MM.1S (cell line): Measurements from ENCODE around the gene MVK.

ENCODE experiments used
- DNase-seq: peaks from one replicate; pipeline ENCODE4 v3.0.0-alpha.2; 2015
- H2AFZ ChIP-seq: fragments of 300-600 bp; sonication (generic); 2 replicates; pipeline ENCODE4 v1.6.0; 2016; ENCODE audit warnings: antibody characterized with exemption, low read length
- H3F3A ChIP-seq: fragments of 300-600 bp; sonication (generic); 2 replicates; pipeline ENCODE4 v1.6.1; 2016; ENCODE audit warnings: mild to moderate bottlenecking, antibody characterized with exemption, low read length, moderate library complexity, mixed read lengths; ENCODE audit not compliant: insufficient read depth
- H3K27ac ChIP-seq: fragments of 300-600 bp; sonication (generic); 2 replicates; pipeline ENCODE4 v1.5.1; 2016; ENCODE audit warnings: mild to moderate bottlenecking, low read length
- H3K27me3 ChIP-seq: fragments of 300-600 bp; sonication (generic); replicated peaks from 2 replicates; pipeline ENCODE4 v1.6.0; 2016; ENCODE audit warnings: low read length; ENCODE audit not compliant: insufficient read depth
- H3K36me3 ChIP-seq: fragments of 300-600 bp; sonication (generic); replicated peaks from 2 replicates; pipeline ENCODE4 v1.6.1; 2016; ENCODE audit warnings: mild to moderate bottlenecking, low read length, mixed read lengths; ENCODE audit not compliant: insufficient read depth
- H3K4me1 ChIP-seq: fragments of 300-600 bp; sonication (generic); 2 replicates; pipeline ENCODE4 v1.6.1; 2016; ENCODE audit warnings: low read length, mixed read lengths
- H3K4me2 ChIP-seq: fragments of 300-600 bp; sonication (generic); 2 replicates; pipeline ENCODE4 v1.6.0; 2016; ENCODE audit warnings: low read depth, low read length
- H3K4me3 ChIP-seq: fragments of 300-600 bp; sonication (generic); 2 replicates; pipeline ENCODE4 v1.5.1; 2016; ENCODE audit warnings: low read length, mixed read lengths
- H3K79me2 ChIP-seq: fragments of 300-600 bp; sonication (generic); 2 replicates; pipeline ENCODE4 v1.6.1; 2016; ENCODE audit warnings: mixed run types, low read length, mixed read lengths
- H3K9ac ChIP-seq: fragments of 300-600 bp; sonication (generic); 2 replicates; pipeline ENCODE4 v1.6.1; 2016; ENCODE audit warnings: low read length, mixed read lengths
- H3K9me2 ChIP-seq: fragments of 300-600 bp; sonication (generic); replicated peaks from 2 replicates; pipeline ENCODE4 v1.6.1; 2016; ENCODE audit warnings: mild to moderate bottlenecking, low read length, mixed read lengths; ENCODE audit not compliant: insufficient read depth
- H3K9me3 ChIP-seq: fragments of 300-600 bp; sonication (generic); replicated peaks from 2 replicates; pipeline ENCODE4 v1.6.1; 2016; ENCODE audit warnings: mild to moderate bottlenecking, low read length, mixed read lengths; ENCODE audit not compliant: insufficient read depth
- H4K20me1 ChIP-seq: fragments of 300-600 bp; sonication (generic); 2 replicates; pipeline ENCODE4 v1.6.1; 2016; ENCODE audit warnings: mild to moderate bottlenecking, low read length, moderate library complexity, mixed read lengths; ENCODE audit not compliant: insufficient read depth
- CTCF ChIP-seq: fragments of 300-600 bp; sonication (generic); IDR thresholded peaks from 2 replicates; pipeline ENCODE4 v1.5.1; 2016; ENCODE audit warnings: antibody characterized with exemption, low read length, mixed read lengths
- EZH2 ChIP-seq: fragments of 300-600 bp; sonication (generic); optimal IDR thresholded peaks from 2 replicates; pipeline ENCODE3; 2017; ENCODE audit warnings: low read depth, mild to moderate bottlenecking, antibody characterized with exemption, low read length, mixed read lengths
- EZH2phosphoT487 ChIP-seq: fragments of 300-600 bp; sonication (generic); IDR thresholded peaks from 2 replicates; pipeline ENCODE4 v1.6.1; 2018; ENCODE audit warnings: antibody characterized with exemption, low read length

MVK gene

DNA sequence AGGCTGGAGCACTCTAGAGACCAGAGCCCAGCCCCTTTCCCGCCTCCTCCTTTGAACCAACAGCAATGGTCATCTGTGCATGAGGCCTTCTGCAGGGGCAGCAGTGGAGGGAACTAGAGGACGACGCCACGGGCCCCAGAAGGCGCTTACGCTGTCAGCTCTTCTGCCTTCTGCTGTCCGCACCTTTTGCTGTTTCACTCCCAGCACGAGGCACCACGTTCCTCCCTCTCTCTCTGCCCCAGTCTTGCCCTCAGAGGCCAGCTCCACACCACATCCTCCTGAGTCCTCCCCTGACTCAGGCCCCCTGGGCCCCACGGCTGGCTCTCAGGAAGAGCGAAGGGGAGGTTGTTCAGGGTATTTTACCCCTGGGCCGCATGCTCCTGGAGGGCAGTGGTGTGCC lies 15.8 kb upstream of the MVK start:
- H4K20me1 ChIP-seq = no peaks in the 10 kb centered on the region
- H2AFZ ChIP-seq = no peak overlapping the region
- DNase-seq = no peak
- no peaks in the 10 kb centered on the region for H3K4me1 ChIP-seq
- H3K9me3 ChIP-seq = no peaks in the 10 kb centered on the region
- H3K36me3 ChIP-seq = no peaks in the 10 kb centered on the region
- no peak overlapping the region for H3K4me3 ChIP-seq
- H3K9me2 ChIP-seq = no peaks in the 10 kb centered on the region
- H3K27ac ChIP-seq = no peak overlapping the region
- no peaks in the 10 kb centered on the region for H3K79me2 ChIP-seq
- no peaks in the 10 kb centered on the region for H3F3A ChIP-seq
- no peaks in the 10 kb centered on the region for H3K27me3 ChIP-seq
- no peak overlapping the region for H3K9ac ChIP-seq
- H3K4me2 ChIP-seq = no peak overlapping the region
- TF ChIP-seq EZH2phosphoT487 (no peak), CTCF (no peak), EZH2 (no peak)

GRCh38 chr12:109558374-109559199 lies 15.0 kb upstream of the MVK start:
- H3K4me1 ChIP-seq = no peaks in the 10 kb centered on the region
- no peaks in the 10 kb centered on the region for H3F3A ChIP-seq
- no peak overlapping the region for H3K4me2 ChIP-seq
- no peaks in the 10 kb centered on the region for H3K79me2 ChIP-seq
- no peaks in the 10 kb centered on the region for H3K9me3 ChIP-seq
- no peaks in the 10 kb centered on the region for H3K36me3 ChIP-seq
- DNase-seq = no peak
- H3K4me3 ChIP-seq = no peak overlapping the region
- no peaks in the 10 kb centered on the region for H3K9me2 ChIP-seq
- no peak overlapping the region for H3K27ac ChIP-seq
- H3K9ac ChIP-seq = no peak overlapping the region
- H4K20me1 ChIP-seq = no peaks in the 10 kb centered on the region
- TF ChIP-seq EZH2 = no peak
- H3K27me3 ChIP-seq = no peaks in the 10 kb centered on the region
- H2AFZ ChIP-seq = no peak overlapping the region

DNA sequence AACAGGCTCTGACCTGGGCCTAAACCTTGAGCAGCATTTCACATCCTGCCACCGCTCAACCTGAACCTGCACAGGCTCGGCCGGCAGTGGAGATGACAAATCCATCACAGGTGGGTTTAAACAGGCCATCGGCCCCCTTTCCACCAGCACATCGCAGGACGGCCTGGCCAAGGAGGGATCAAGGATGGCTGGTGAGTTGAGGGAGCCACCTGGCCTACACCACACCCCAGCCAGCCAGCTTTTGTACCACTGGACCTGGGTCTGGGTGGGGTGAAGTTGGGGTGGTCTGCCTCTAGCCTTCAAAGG lies 14.4 kb upstream of the MVK start:
- H3K79me2 ChIP-seq = no peaks in the 10 kb centered on the region
- H3K4me1 ChIP-seq = no peaks in the 10 kb centered on the region
- no peaks in the 10 kb centered on the region for H3K36me3 ChIP-seq
- no peaks in the 10 kb centered on the region for H3K9me2 ChIP-seq
- H3K4me3 ChIP-seq = no peak overlapping the region
- no peak overlapping the region for H3K4me2 ChIP-seq
- TF ChIP-seq CTCF (no peak), EZH2phosphoT487 (no peak), EZH2 (no peak)
- no peaks in the 10 kb centered on the region for H3F3A ChIP-seq
- H3K27me3 ChIP-seq = no peaks in the 10 kb centered on the region
- DNase-seq = no peak
- no peaks in the 10 kb centered on the region for H3K9me3 ChIP-seq
- no peak overlapping the region for H3K9ac ChIP-seq
- H4K20me1 ChIP-seq = no peaks in the 10 kb centered on the region
- no peak overlapping the region for H2AFZ ChIP-seq
- no peak overlapping the region for H3K27ac ChIP-seq

- no peaks in the 10 kb centered on the region for H3K9me2 ChIP-seq
Measured at GRCh38 chr12:109559601-109560000, 14.0 kb upstream of the MVK start.

More at GRCh38 chr12:109559601-109560000, 14.0 kb upstream of the MVK start:
- H3K27me3 ChIP-seq = no peaks in the 10 kb centered on the region
- no peaks in the 10 kb centered on the region for H3K9me3 ChIP-seq
- DNase-seq = no peak
- H3K27ac ChIP-seq = no peak overlapping the region
- H3K79me2 ChIP-seq = no peaks in the 10 kb centered on the region
- H3K36me3 ChIP-seq = no peaks in the 10 kb centered on the region
- H3F3A ChIP-seq = no peaks in the 10 kb centered on the region
- no peak overlapping the region for H3K4me2 ChIP-seq
- TF ChIP-seq CTCF = no peak
- H3K4me3 ChIP-seq = no peak overlapping the region
- no peaks in the 10 kb centered on the region for H3K4me1 ChIP-seq
- H3K9ac ChIP-seq = no peak overlapping the region
- H2AFZ ChIP-seq = no peak overlapping the region
- H4K20me1 ChIP-seq = no peaks in the 10 kb centered on the region
